GM18951 (cell line): ENCODE measurements around the gene TLDC2.
A peak's percentile ranks its signal among the peaks of the same experiment; 100 is the strongest.

Source experiments
- POLR2A ChIP-seq: IDR thresholded peaks from 4 replicates; pipeline ENCODE4 v1.6.1; 2011; ENCODE audit warnings: mild to moderate bottlenecking; ENCODE audit not compliant: insufficient read length, insufficient read depth; ENCODE audit errors: extremely low read depth
- in situ Hi-C: fragments of 300-500 bp; cut with MboI; formaldehyde crosslinking; loops from one replicate; pipeline ENCODE4 v1.12.0; 2022; ENCODE audit warnings: low sequenced_read_pairs, mixed read lengths, inconsistent platforms; ENCODE audit not compliant: unreplicated experiment

TLDC2 gene

DNA sequence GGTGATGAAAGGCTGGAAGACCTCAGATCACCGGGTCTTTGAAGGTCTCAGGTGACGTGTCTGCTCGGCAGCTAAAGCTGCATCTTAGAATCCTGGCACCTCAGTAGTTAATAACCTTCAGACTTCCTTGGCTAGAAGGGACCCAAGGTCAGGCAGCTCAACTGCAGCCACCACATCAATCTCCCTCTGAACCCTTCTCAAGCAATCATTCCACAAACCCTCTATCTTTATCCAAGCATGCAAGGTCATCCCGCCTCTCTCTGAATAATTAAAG is 16.7 kb upstream of the TLDC2 start:
- in situ Hi-C loops, result no loop called here
- no peak for TF ChIP-seq POLR2A

GRCh38 chr20:36859700-36860330 is 16.1 kb upstream of the TLDC2 start:
- in situ Hi-C loops, result no loop called here

GRCh38 chr20:36860339-36860738 is 15.6 kb upstream of the TLDC2 start:
- TF ChIP-seq POLR2A, result no peak
- in situ Hi-C loops, result no loop called here

More at GRCh38 chr20:36859700-36860330, 16.1 kb upstream of the TLDC2 start:
- TF ChIP-seq POLR2A, result no peak

DNA sequence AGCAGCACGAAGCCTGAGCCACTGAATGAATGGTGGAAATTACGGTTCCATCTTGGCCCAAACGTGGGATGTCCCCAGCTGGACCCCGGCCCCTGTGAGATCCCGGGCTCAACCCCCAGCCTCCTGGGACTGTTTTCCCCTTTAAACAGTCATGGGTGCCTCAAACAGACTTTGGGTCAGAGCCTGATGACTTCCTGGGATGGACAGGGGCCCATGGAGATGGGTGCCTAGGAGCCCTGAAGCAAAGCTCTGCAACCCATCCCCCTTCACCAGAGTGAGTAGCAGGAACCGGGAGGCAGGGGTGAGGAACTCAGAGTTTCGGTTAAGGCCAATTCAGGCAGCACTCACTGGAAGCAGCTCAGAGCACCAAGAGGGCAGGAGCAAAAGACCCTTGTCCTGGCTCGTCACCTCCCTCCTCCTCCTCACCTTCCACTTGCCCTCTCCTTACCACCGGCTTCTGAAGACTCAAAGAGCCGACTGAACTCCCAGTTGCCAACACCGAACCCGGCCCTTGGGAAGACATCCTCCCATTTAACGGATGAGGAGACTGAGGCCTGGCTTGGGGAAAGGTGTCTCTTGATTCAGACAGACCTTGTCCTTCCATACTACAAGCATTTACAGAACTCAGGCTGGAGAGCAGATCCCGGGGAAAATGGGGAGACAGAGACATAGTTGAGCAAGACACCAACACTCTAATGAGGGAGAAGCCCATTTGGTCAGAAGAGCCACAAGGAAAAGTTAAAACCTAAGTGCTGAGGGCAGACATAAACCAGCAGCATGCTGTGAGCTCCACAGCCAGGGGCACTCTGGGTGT is 14.9 kb upstream of the TLDC2 start:
- TF ChIP-seq POLR2A, result no peak
- in situ Hi-C loops, result no loop called here

DNA sequence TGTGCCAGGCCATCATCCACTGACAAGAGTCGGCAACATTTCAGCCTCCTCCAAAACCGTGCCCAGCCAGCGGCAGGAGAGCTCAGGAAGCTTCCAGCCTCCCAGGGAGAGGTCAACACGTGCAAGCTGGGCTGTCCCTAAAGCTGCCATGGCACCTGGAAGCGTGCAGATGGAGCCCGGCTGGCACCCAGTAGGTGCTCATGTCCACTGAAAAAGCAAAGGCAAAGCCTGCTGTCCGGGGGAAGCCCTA is 14.4 kb upstream of the TLDC2 start:
- TF ChIP-seq POLR2A, result no peak
- in situ Hi-C loops, result no loop called here

GRCh38 chr20:36861875-36862801 is 13.8 kb upstream of the TLDC2 start:
- TF ChIP-seq POLR2A, result no peak
- in situ Hi-C loops, result no loop called here

- in situ Hi-C loops, result no loop called here
- TF ChIP-seq POLR2A, result peak; percentile 53
Observed at GRCh38 chr20:36862857-36863668, 12.9 kb upstream of the TLDC2 start.

DNA sequence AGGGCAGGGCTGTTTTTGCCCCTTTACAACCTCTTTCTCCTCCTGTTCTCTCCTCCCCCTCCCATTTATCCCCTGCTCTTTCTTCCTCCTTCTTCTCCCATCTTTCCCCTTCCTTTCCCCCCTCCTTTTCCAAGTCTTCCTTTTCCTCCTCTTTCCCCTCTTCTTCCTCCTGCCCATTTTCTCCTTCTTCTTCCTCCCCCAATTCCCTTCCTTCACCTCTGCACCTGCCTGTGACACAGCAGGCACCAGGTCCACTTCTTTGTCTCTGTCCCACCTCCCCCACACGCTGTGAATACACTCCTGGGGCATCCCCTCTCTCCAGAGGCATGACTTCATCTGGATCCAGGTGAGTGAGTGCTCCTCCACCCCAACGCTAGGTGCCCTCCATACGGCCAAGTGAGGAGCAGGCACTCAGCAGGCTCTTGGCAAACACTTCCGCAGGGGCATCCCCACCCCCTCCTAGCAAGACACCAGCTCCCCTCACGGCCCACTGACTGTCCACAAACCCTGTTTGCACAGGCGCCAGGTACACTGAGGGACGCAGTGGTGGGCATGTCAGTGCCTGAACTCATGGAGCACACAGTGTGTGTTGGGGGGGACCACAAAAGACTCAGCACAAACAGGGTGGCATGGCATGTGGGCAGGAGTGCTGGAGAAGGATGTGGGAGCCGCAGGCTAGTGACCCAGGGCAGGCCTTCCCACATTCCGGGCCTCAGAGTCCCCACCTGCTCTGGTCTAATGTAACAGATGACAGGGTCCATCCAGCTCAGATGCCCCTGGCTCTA is 10.7 kb upstream of the TLDC2 start:
- no peak for TF ChIP-seq POLR2A
- in situ Hi-C loops, result no loop called here

GRCh38 chr20:36865861-36866149 is 10.1 kb upstream of the TLDC2 start:
- no peak for TF ChIP-seq POLR2A
- in situ Hi-C loops, result no loop called here

- TF ChIP-seq POLR2A, result no peak
- in situ Hi-C loops, result no loop called here
Observed at GRCh38 chr20:36866164-36866563, 9.8 kb upstream of the TLDC2 start.

- in situ Hi-C loops, result no loop called here
- TF ChIP-seq POLR2A, result no peak
Observed at GRCh38 chr20:36866681-36867495, 9.1 kb upstream of the TLDC2 start.
